DMS153 treated with DMSO at 0.1 percent for 48 hours (cell line): ENCODE data around the gene GPR176.

ENCODE experiments used
- DNase-seq: peaks from one replicate; lab custom pipeline; 2025; ENCODE audit not compliant: unreplicated experiment; lab: John Stamatoyannopoulos, UW

GPR176 gene

DNA sequence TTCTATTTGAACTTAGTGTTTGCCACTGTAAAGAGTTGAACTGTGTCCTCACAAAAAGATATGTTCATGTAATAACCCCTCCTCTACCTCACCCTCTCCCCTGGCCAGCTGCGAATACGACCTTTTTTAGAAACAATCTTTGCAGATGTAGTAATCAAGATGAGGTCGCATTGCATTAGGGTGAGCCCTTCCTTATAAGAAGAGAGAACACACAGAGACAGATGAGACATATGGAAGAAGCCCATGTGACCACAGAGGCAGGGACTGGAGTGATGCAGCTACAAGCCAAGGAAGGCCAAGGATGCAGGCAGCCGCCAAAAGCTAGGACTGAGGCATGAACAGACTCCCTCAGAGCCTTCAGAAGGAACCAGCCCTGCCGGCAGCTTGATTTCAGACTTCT is 27.6 kb downstream of the GPR176 start:
- DNase-seq = no peak

DNA sequence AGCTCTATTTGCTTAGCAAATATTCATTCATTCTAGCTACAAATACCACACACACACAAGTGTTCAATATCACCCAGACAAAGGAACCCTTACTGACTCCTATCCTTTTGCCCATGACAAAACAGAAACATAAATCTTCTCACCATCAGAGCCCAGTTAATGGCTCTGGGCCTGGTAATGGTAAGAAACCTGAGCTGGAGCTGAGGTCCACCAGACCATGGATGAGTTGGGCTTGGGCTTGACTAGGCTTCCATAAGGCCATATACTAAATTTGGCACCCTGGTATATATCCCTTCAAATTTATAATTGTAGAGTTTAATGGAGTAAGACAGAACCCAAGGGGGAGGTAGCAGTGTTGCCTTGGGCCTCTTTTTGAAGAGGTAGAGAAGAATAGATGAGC is 29.4 kb downstream of the GPR176 start:
- DNase-seq = peak; percentile 27

GRCh38 chr15:39889601-39890000 is 30.5 kb downstream of the GPR176 start:
- no peak for DNase-seq

DNA sequence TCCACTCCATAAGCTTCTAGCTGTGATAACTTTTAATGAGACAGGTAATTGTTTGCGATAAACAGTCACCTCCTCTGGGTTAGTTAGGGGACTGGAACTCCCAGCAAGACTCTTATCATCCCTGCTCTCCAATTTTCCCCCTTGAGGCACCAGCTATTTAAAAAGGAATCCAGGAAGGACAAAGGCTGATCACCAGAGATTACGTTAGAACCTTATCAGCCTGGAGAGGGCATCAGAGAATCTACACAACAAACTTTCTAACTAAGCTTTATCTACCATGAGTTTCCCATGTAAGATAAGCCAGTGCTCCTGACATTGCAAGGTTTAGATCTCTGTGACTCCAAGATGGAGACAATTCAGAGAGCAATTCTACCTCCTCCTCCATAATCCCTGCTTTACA is 31.3 kb downstream of the GPR176 start:
- no peak for DNase-seq

DNA sequence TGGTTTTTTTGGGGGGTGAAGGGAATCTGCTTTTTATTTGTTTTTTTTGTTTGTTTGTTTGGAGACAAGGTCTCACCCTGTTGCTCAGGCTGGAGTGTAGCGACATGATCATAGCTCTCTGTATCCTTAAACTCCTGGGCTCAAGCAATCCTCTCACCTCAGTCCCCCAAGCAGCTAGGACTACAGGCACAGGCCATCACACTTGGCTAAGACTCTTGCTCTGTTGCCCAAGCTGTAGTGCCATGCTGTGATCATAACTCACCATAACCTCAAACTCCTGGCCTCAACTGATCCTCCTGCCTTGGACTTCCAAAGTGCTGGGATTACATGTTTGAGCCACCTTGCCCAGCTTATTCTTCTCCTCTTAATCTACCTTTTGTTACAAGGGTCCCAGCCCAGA is 31.8 kb downstream of the GPR176 start:
- DNase-seq = no peak

DNA sequence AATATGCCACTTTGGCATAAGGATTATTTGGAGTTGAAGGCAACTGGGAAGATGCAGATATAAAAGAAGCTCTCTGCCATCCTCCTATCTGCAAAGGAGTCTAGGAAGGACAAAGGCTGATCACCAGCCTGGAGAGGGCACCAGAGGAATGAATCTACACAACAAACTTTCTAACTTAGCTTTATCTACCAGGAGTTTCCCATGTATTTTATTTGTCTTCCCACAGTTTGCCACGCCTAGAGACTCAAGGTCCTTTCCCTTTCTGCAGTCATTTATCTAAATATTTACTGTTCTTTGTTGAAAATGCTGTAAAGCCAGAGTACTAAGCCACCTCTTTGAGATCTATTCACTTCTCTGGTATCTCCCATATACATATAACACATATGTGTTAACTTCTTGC is 32.2 kb downstream of the GPR176 start:
- DNase-seq = no peak

GRCh38 chr15:39887211-39887610 is 32.9 kb downstream of the GPR176 start:
- DNase-seq = no peak

- DNase-seq = no peak
These were observed 33.6 kb downstream of the GPR176 start for GRCh38 chr15:39886418-39886817.

DNA sequence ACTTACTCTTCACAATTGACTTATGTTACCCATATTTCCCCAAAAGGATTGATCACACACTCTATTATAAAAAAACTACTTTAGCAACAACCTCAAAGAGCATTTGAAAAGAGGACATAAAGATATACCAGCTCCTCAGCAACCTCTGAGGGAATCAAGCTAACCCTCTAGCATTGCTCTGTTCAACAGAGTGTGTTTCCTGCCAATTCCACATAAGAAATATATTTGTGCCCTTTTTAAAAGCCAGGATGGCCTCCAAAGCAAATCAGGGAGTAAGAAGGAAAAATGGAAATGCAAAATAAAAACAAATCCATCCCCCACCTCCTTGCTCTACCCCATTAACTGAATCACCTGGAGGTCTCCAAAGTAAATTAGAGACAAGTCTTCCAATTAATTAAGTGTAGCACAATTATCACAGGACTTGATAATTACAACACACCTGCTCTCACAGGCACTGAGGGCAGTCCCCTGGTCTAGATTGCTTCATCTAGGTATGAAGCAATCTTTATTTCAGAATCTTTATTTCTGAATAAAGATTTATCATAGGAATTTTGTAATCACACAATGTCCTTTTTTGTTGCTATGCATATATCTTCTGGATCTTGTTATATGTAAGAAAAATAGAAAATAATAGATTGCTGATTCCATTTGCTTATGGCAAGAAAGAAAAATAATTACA is 34.8 kb downstream of the GPR176 start:
- DNase-seq = no peak

GRCh38 chr15:39884351-39884750 is 35.7 kb downstream of the GPR176 start:
- no peak for DNase-seq

DNA sequence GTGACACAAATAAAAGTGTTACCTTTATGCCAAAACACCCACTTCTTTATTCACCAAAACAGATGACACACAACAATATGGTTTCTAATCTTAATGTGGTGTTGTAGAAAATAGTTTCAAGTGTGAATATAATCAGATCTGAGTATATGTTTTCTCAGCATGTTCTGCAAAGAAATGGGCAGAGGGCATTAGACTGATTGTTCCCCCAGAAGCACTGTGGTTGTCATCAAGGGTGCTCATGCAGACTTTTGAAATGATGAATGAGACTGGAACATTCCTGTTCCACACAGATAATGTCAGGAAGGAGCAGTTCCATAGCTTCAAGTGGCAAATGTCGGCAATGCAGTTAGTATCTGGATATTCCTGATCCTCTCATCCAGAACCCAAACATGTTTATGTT is 37.5 kb downstream of the GPR176 start:
- no peak for DNase-seq

GRCh38 chr15:39881790-39882189 is 38.3 kb downstream of the GPR176 start:
- no peak for DNase-seq

DNA sequence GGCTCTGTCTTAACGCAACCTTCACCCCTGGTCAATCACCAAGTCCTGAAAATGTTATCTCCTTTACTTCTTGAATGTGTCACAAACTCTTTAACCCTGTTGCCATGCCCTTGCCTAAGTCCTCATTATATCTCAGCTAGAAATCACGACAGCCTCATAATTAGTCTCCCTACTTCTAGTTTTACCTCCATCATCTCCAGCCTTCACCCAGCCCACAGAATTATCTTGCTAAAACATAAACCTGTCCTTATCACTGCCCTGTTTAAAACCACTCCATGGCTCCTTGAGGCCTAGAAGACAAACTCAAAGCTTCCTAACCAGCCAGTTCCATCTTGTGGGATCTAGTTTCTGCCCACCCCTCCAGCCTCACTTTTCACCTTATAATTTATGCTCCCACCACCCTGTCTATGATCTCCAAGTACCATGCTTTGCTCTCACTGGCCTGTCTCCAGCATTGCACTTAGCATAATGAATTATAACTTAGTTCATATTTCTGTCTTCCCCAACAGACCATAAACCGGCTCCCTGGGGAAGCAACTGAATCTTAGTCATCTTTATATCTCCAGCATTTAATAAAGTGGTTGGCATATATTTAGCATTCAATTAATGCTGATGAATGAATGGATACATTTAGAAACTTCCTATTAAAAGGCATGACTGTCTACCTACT is 39.2 kb downstream of the GPR176 start:
- DNase-seq = no peak

DNA sequence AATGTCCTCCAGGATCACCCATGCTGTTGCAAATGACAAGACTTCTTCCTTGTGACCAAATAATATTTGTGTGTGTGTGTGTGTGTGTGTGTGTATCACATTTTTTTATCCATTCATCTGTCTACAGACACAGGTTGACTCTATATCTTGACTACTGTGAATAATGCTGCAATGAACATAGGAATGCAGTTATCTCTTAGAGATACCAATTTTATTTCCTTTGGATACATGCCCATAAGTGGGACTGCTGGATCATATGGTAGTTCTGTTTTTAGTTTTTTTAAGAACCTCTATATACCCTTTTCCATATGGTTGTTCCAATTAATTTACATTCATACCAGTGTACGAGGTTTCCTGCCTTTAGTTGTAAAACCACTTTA is 41.7 kb downstream of the GPR176 start:
- no peak for DNase-seq

- no peak for DNase-seq
These were observed 45.0 kb downstream of the GPR176 start for GRCh38 chr15:39874890-39875549.

DNA sequence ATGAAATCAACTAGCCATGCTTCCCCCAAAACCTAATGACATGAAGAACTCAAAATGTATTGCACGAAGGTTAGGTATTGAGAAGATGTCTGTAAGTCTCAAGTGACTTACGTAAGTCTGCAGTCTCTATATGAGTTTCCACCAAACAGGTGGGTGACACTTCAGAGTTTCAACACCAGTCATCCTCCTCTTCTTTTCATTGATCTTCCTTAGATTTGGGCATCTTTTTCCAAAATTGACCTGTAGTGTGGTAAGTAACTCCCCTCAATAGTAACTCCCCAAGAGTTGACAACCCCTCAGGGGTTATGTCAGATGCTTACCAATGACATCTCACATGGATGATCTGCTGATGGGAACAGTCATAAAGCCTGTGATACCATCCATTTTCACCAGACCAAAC is 46.1 kb downstream of the GPR176 start:
- no peak for DNase-seq

- no peak for DNase-seq
These were observed 49.5 kb downstream of the GPR176 start for GRCh38 chr15:39870537-39870936.

GRCh38 chr15:39869858-39870515 is 50.1 kb downstream of the GPR176 start:
- DNase-seq = no peak

DNA sequence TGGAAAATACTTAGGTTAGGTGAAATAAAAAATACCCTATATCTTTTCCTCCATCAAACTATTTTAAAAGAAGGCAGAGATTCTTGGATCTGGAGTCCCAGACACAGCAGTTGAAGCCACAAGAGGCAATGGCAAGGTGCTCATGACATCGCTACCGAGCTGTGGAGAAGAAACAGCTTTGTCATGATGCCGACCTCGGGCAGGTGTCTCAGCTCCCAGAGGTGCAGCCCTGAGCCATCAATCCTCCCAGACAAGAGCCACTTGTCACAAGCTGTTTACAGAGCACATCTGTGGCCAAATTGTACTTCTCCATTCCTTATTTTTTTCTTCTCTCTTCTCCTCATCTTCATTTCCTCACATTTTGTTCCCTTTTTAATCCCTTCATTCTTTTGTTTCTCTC is 50.8 kb downstream of the GPR176 start:
- DNase-seq = no peak

- no peak for DNase-seq
These were observed 51.7 kb downstream of the GPR176 start for GRCh38 chr15:39868396-39868795.

DNA sequence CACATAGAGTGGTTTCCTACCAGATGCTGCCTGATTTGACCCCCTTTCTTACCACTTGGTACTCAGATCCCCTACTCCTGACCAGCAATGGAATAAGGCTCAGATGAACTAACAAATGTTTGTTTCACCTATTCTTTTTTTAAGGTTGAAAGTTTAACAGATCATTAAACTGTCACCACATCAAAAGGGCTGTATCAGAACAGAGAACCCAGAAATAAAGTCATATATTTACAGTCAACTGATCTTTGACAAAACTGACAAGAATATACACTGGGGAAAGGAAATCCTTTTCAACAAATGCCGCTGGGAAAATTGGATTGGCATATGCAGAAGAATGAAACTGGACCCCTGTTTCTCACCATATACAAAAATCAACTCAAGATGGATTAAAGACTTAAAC is 56.0 kb downstream of the GPR176 start:
- no peak for DNase-seq

- DNase-seq = no peak
These were observed 59.2 kb downstream of the GPR176 start for GRCh38 chr15:39860871-39861270.
